Endothelial cell of umbilical vein (primary cell): Measurements from ENCODE around the gene EHMT1. TPM values are rescaled to one million over a fixed set of nuclear protein-coding genes. Genes with fewer than 3 reads are reported as not detected.

ENCODE experiments used
- BruUV-seq: library from RNA; stranded (reverse); fragments of 400-500 nt; replicated peaks from 2 replicates; lab custom pipeline; 2021; lab: Mats Ljungman, UMichigan
- CTCF ChIA-PET: fragments of 300-600, 350-600 bp; sonication (Branson Sonifier 250); formaldehyde crosslinking; loops from one replicate; lab custom pipeline; 2021; ENCODE audit warnings: antibody characterized with exemption, inconsistent platforms; lab: Charles Lee
- POLR2A ChIA-PET: fragments of 300-600, 350-600 bp; sonication (Branson Sonifier 250); formaldehyde crosslinking; loops from one replicate; lab custom pipeline; 2021; ENCODE audit warnings: antibody characterized with exemption, inconsistent platforms; lab: Charles Lee
- DNase-seq: peaks from one replicate; pipeline ENCODE4 v3.0.0-alpha.2; 2011; ENCODE audit warnings: low read depth, low spot score
- FAIRE-seq: peaks from 2 replicates; lab custom pipeline; 2011; peaks lifted over from hg19 to GRCh38; lab: Jason Lieb, UNC
- H2AFZ ChIP-seq: 2 replicates; pipeline ENCODE4 v1.6.0; 2012; ENCODE audit warnings: low read depth, low read length, control low read depth, inconsistent platforms
- H3K27ac ChIP-seq: 2 replicates; pipeline ENCODE4 v1.5.1; 2011; ENCODE audit warnings: low read depth, mild to moderate bottlenecking, control low read depth, low read length, moderate library complexity; ENCODE audit not compliant: insufficient read depth
- H3K27me3 ChIP-seq, 2 experiments: 2 replicates each; pipeline versions ENCODE4 v1.6.0 to v1.6.1; 2011; ENCODE audit warnings: low read length in 2 of 2, mixed read lengths in 1 of 2; ENCODE audit not compliant: control insufficient read depth in 2 of 2, insufficient read depth in 2 of 2
- H3K36me3 ChIP-seq, 2 experiments: 2 replicates in 1 of 2; 3 replicates in 1 of 2; pipeline ENCODE4 v1.5.1; 2011; ENCODE audit warnings: low read length in 2 of 2, mild to moderate bottlenecking in 1 of 2, moderate library complexity in 1 of 2; ENCODE audit not compliant: control insufficient read depth in 2 of 2, insufficient read depth in 2 of 2; ENCODE audit errors: extremely low read depth in 1 of 2
- H3K4me1 ChIP-seq: 3 replicates; pipeline ENCODE4 v1.5.1; 2011; ENCODE audit warnings: mild to moderate bottlenecking, low read length; ENCODE audit not compliant: control insufficient read depth, insufficient read depth; ENCODE audit errors: extremely low read depth
- H3K4me2 ChIP-seq: 2 replicates; pipeline ENCODE4 v1.6.1; 2011; ENCODE audit warnings: low read length, control low read depth, mixed read lengths; ENCODE audit not compliant: insufficient read depth
- H3K4me3 ChIP-seq, 3 experiments: fragments of 200-600 bp in 1 of 3; sonication (generic), shearing (Covaris generic) in 1 of 3; replicated peaks in 1 of 3; 2 replicates each; pipeline ENCODE4 v1.5.1; 2011 to 2016; ENCODE audit warnings: control low read depth in 3 of 3, low read length in 3 of 3, mild to moderate bottlenecking in 2 of 3, inconsistent platforms in 1 of 3, low read depth in 1 of 3, moderate library complexity in 1 of 3; ENCODE audit not compliant: insufficient read depth in 1 of 3
- H3K79me2 ChIP-seq: 2 replicates; pipeline ENCODE4 v1.6.0; 2012; ENCODE audit warnings: low read length, inconsistent platforms; ENCODE audit not compliant: control insufficient read depth, insufficient read depth
- H3K9ac ChIP-seq: replicated peaks from 2 replicates; pipeline ENCODE3; 2011; ENCODE audit warnings: low read length, control low read depth; ENCODE audit not compliant: insufficient read depth; ENCODE audit errors: extremely low read depth
- H3K9me1 ChIP-seq: replicated peaks from 3 replicates; pipeline ENCODE4 v1.6.0; 2011; ENCODE audit warnings: mild to moderate bottlenecking, low read length; ENCODE audit not compliant: control insufficient read depth, insufficient read depth; ENCODE audit errors: extremely low read depth
- H3K9me3 ChIP-seq: replicated peaks from 2 replicates; pipeline ENCODE4 v1.5.1; 2012; ENCODE audit warnings: low read length, inconsistent platforms; ENCODE audit not compliant: control insufficient read depth, insufficient read depth
- H4K20me1 ChIP-seq: replicated peaks from 2 replicates; pipeline ENCODE3; 2011; ENCODE audit warnings: mild to moderate bottlenecking, low read length; ENCODE audit not compliant: control insufficient read depth, insufficient read depth; ENCODE audit errors: extremely low read depth
- CTCF ChIP-seq, 2 donors: IDR thresholded peaks; 1 replicate in 1 of 2; 2 replicates in 1 of 2; pipeline ENCODE4 v1.5.1; 2011; ENCODE audit warnings: low read length in 2 of 2, mild to moderate bottlenecking in 2 of 2, moderate library complexity in 2 of 2, control low read depth in 1 of 2, inconsistent platforms in 1 of 2, low read depth in 1 of 2; ENCODE audit not compliant: insufficient read depth in 1 of 2; ENCODE audit errors: extremely low read depth in 1 of 2
- EZH2 ChIP-seq: IDR thresholded peaks from 2 replicates; pipeline ENCODE4 v1.6.1; 2012; ENCODE audit warnings: borderline replicate concordance, low read depth, mild to moderate bottlenecking, moderate library complexity, low read length, inconsistent platforms; ENCODE audit not compliant: severe bottlenecking
- FOS ChIP-seq: IDR thresholded peaks from 2 replicates; pipeline ENCODE4 v1.6.1; 2011; ENCODE audit warnings: mild to moderate bottlenecking, low read length, moderate library complexity, borderline replicate concordance; ENCODE audit not compliant: insufficient read depth
- GATA2 ChIP-seq: IDR thresholded peaks from 2 replicates; pipeline ENCODE4 v1.7.0; 2011; ENCODE audit warnings: low read depth, mild to moderate bottlenecking, moderate library complexity, mixed read lengths, low read length; ENCODE audit not compliant: insufficient read length, insufficient read depth
- JUN ChIP-seq: IDR thresholded peaks from 2 replicates; pipeline ENCODE4 v1.6.1; 2011; ENCODE audit warnings: borderline replicate concordance, low read depth; ENCODE audit not compliant: insufficient read length, insufficient read depth
- MYC ChIP-seq: IDR thresholded peaks from one replicate; pipeline ENCODE4 v1.6.1; 2011; ENCODE audit warnings: mild to moderate bottlenecking, low read depth, low read length
- POLR2A ChIP-seq: IDR thresholded peaks from 2 replicates; pipeline ENCODE4 v1.6.1; 2012; ENCODE audit warnings: low read depth, mild to moderate bottlenecking, control low read depth, low read length
- POLR2AphosphoS5 ChIP-seq: IDR thresholded peaks from 2 replicates; pipeline ENCODE4 v1.6.1; 2012; ENCODE audit warnings: low read depth, mild to moderate bottlenecking, control low read depth, low read length, moderate library complexity; ENCODE audit not compliant: insufficient read depth
- dilution Hi-C: fragments of 300-500 bp; cut with MboI; formaldehyde crosslinking; loops from one replicate; pipeline ENCODE4 v1.15.0; 2019; ENCODE audit warnings: low sequenced_read_pairs; ENCODE audit not compliant: extremely low pct_ligation_motif_present
- intact Hi-C: fragments of 100-400 bp; cut with micrococcal nuclease; formaldehyde crosslinking; loops from one replicate; pipeline ENCODE4 v1.10.0; 2022
- polyA plus RNA-seq, 4 experiments: library from polyadenylated mRNA; depleted of rRNA in 3 of 4; stranded (reverse) in 3 of 4; unstranded in 1 of 4; fragments of >200 nt; gene quantifications; 2 replicates each; pipeline versions ENCODE4 v1.2.1 to v1.2.3, GENCODE V29; 2011 to 2012; ENCODE audit warnings: missing spikeins in 1 of 4
- total RNA-seq: library from RNA; stranded (reverse); gene quantifications from 2 replicates; pipeline ENCODE4 v1.2.3, GENCODE V29; 2021
- TF ChIP-seq, protein P1 (sequence below): IDR thresholded peaks from 2 replicates; pipeline ENCODE4 v1.6.1; 2011; ENCODE audit not compliant: insufficient read depth, insufficient read length

The EHMT1 gene
- total and polyA plus RNA-seq, 2 donors (not counting 3 experiments of a cell fraction or from before 2014, with no cell fraction given), result 48.2 to 104 TPM

GRCh38 chr9:137688725-137689124 is 69.9 kb downstream of the EHMT1 start:
- BruUV-seq, result no TSS peak

More at GRCh38 chr9:137688725-137689124, 69.9 kb downstream of the EHMT1 start:
- H3K27me3 ChIP-seq, result no peaks in the 10 kb centered on the region
- H3K4me3 ChIP-seq, result no peak overlapping the region
- H3K4me2 ChIP-seq, result no peak overlapping the region
- H3K36me3 ChIP-seq, result no peaks in the 10 kb centered on the region
- ChIA-PET POLR2A (no interaction called here), CTCF (interaction anchor here (1.4 to 2.2 kb wide), 2 partner anchors 14 to 16 kb away, joined by 7 read pairs; no protein-coding TSS in a partner anchor)
- H3K79me2 ChIP-seq, result peaks cover 85% of the 10 kb centered on the region
- peaks cover 8% of the 10 kb centered on the region for H4K20me1 ChIP-seq
- FAIRE-seq, result peak; percentile 64
- H3K9ac ChIP-seq, result no peak overlapping the region
- no peak overlapping the region for H2AFZ ChIP-seq
- peaks cover 7% of the 10 kb centered on the region for H3K4me1 ChIP-seq
- H3K9me1 ChIP-seq, result no peaks in the 10 kb centered on the region
- H3K9me3 ChIP-seq, result no peaks in the 10 kb centered on the region
- intact Hi-C loops, result no loop called here
- dilution Hi-C loops, result no loop called here
- TF ChIP-seq CTCF (IDR thresholded peaks at IDR 0.05; ENCODE audit: extremely low read depth in 1 of 2, insufficient read depth in 1 of 2, low read depth in 1 of 2, low read length in 2 of 2) (no peak), POLR2AphosphoS5 (no peak), POLR2A (no peak), JUN (no peak), MYC (no peak), EZH2 (no peak), FOS (no peak), GATA2 (no peak)
- TF ChIP-seq, protein P1, sequence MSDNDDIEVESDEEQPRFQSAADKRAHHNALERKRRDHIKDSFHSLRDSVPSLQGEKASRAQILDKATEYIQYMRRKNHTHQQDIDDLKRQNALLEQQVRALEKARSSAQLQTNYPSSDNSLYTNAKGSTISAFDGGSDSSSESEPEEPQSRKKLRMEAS, result no peak
- DNase-seq, result no peak
- no peak overlapping the region for H3K27ac ChIP-seq
